Right ventricle myocardium inferior (tissue), 1 donor: ENCODE data around the gene SYNE2. TPM values are rescaled to one million over a fixed set of nuclear protein-coding genes. Genes with fewer than 3 reads are reported as not detected.
"Not testable (repeated sequence)": the region's sequence is repeated elsewhere in the genome, so short reads cannot be mapped to it uniquely, and the experiment has no call there.

Experiments used
- ATAC-seq: fragments of 200-7000 bp; cut with Tn5 transposase; one replicate; pipeline ENCODE4 v1.9.1; 2020; ENCODE audit warnings: mild to moderate bottlenecking, moderate library complexity
- DNase-seq: peaks from one replicate; pipeline ENCODE4 v3.0.0; 2021; ENCODE audit errors: missing footprints
- intact Hi-C: fragments of 100-400 bp; cut with DNase I; formaldehyde crosslinking; loops from one replicate; pipeline ENCODE4 v1.11.0; 2022
- long read RNA-seq: library from polyadenylated mRNA; unstranded; transcript quantifications from one replicate; pipeline ENCODE4 v2.0.0, GENCODE V29; 2021
- total RNA-seq: library from RNA; stranded (reverse); fragmentation: NEBNext Ultra II Directional; extraction: Animal tissue kit (Norgen Biotek cat#: 25700); gene quantifications from one replicate; pipeline ENCODE4 v1.2.1, GENCODE V29; 2021
- donor health status: DM: no; HTN: yes; CAD: no; lungs with severe emphysema.

Gene SYNE2, protein sequence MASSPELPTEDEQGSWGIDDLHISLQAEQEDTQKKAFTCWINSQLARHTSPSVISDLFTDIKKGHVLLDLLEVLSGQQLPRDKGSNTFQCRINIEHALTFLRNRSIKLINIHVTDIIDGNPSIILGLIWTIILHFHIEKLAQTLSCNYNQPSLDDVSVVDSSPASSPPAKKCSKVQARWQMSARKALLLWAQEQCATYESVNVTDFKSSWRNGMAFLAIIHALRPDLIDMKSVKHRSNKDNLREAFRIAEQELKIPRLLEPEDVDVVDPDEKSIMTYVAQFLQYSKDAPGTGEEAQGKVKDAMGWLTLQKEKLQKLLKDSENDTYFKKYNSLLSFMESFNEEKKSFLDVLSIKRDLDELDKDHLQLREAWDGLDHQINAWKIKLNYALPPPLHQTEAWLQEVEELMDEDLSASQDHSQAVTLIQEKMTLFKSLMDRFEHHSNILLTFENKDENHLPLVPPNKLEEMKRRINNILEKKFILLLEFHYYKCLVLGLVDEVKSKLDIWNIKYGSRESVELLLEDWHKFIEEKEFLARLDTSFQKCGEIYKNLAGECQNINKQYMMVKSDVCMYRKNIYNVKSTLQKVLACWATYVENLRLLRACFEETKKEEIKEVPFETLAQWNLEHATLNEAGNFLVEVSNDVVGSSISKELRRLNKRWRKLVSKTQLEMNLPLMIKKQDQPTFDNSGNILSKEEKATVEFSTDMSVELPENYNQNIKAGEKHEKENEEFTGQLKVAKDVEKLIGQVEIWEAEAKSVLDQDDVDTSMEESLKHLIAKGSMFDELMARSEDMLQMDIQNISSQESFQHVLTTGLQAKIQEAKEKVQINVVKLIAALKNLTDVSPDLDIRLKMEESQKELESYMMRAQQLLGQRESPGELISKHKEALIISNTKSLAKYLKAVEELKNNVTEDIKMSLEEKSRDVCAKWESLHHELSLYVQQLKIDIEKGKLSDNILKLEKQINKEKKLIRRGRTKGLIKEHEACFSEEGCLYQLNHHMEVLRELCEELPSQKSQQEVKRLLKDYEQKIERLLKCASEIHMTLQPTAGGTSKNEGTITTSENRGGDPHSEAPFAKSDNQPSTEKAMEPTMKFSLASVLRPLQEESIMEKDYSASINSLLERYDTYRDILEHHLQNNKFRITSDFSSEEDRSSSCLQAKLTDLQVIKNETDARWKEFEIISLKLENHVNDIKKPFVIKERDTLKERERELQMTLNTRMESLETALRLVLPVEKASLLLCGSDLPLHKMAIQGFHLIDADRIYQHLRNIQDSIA (N-terminal part only)
- 191 TPM for total RNA-seq
- long read RNA-seq, partial matches to known transcripts: 42 of 51 reads
- long read RNA-seq, other reads (novel, unspliced or antisense): 5 of 51 reads

GRCh38 chr14:63852817-63853731 lies at the start of gene SYNE2:
SYNE2 (plus strand) TSS chr14:63853004; CDS start chr14:63909149, 56,145 bp downstream.
- intact Hi-C loops: loop anchor here (1.0 to 2.0 kb wide), 2 partner anchors 44 to 99 kb away; no protein-coding TSS in a partner anchor
- peak; percentile 95 for ATAC-seq
- peak; percentile 88 for DNase-seq

DNA sequence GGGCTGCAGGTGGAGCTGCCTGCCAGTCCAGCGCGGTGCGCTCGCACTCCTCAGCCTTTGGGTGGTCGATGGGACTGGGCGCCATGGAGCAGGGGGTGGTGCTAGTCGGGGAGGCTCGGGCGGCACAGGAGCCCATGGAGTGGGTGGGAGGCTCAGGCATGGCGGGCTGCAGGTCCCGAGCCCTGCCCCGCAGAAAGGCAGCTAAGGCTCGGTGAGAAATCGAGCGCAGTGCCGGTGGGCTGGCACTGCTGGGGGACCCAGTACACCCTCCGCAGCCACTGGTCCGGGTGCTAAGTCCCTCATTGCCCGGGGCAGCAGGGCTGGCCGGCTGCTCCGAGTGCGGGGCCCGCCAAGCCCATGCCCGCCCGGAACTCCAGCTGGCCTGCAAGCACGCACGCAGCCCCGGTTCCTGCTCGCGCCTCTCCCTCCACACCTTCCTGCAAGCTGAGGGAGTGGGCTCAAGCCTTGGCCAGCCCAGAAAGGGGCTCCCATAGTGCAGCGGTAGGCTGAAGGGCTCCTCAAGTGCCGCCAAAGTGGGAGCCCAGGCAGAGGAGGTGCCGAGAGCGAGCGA lies 49.5 kb upstream of the SYNE2 start:
- DNase-seq, intact Hi-C loops, ATAC-seq: not testable (repeated sequence)

GRCh38 chr14:63806064-63806463 lies 46.7 kb upstream of the SYNE2 start:
- intact Hi-C loops, ATAC-seq, DNase-seq: not testable (repeated sequence)

DNA sequence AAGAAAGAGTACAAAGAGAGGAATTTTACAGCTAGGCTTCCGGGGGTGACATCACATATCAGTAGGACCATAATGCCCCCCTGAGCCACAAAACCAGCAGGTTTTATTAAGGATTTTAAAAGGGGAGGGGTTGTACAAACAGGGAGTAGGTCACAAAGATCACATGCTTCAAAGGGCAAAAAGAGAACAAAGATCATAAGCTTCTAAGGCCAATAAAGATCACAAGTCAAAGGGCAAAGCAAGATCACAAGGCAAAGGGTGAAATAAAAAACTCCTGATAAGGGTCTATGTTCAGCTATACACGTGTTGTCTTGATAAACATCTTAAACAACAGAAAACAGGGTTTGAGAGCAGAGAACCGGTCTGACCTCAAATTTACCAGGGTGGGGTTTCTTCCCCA lies 41.1 kb upstream of the SYNE2 start:
- intact Hi-C loops, DNase-seq, ATAC-seq: not testable (repeated sequence)

DNA sequence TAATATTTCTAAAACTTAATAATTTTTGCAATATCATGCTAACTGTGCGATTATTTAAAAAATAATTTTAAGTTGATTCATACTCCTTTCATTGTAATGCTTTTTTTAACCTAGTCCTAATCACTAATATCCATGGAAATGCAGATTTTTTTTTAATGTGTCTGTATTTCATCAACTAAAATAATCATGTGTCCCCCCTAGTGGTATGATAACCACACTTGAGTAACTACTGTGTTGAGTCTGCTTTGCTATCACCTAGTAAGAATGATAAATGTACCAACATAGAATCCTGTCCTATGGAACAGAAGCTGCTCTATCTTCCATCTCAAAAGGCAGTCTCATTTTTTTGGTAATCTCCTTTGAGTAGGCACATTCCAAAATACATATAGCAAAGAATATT lies 19.1 kb upstream of the SYNE2 start:
- DNase-seq (no peak), ATAC-seq (no peak)
- intact Hi-C loops: no loop called here

DNA sequence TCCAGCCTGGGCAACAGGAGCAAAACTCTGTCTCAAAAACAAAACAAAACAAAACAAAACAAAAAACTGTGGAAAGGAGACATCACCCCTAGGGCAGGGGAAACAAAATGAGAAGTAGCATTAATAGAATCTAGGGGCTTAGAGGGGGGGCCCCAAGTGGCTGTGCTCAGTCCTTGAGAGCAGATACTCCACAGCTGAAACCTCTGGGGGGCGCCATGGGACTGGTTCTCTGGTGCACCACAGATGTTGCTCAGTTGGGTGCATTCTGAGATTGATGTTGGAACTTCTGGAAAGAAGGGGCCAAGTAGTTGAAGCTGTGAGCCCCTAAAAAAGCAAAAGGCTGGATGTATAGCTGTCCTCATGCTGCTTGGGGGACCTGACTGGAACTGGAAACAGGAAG lies 11.8 kb upstream of the SYNE2 start:
- intact Hi-C loops: no loop called here
- no peak for ATAC-seq
- DNase-seq: no peak

DNA sequence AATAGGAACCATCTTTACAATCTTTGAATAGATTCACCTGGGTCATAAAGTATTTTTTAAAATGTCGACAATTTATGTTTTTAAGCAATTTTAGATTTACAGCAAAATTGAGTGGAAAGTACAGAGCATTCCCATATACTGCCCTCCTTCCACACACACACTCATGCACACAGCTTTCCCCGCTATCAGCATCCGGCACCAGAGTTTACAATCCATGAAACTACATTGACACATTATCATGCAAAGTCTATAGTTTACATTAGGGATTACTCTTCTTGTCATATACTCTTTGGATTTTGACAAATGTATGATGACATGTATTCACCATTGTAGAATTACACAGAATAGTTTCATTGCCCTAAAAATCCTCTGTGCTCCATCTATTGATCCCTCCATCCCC lies 9.0 kb upstream of the SYNE2 start:
- intact Hi-C loops: no loop called here
- DNase-seq (no peak), ATAC-seq (no peak)

DNA sequence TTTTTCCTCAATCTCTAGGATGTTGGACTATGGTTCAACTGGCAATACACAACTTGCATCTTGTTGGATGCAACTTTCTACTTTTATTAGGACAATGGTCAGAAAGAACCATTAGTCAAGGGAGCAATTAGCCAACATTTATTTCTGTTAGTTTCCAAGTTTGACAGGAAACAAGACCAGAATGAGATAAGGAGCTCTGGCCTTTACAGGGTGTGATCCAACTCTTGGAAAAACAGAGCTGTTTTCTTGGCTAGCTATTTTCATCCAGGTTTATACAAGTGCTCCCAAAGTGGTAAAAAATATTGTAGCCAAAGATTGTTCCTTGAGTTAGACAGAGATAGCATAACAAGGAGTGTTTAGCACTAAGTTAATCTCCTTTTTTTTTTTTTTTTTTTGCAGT lies 3.9 kb upstream of the SYNE2 start:
- intact Hi-C loops: no loop called here
- ATAC-seq: no peak
- DNase-seq: no peak

DNA sequence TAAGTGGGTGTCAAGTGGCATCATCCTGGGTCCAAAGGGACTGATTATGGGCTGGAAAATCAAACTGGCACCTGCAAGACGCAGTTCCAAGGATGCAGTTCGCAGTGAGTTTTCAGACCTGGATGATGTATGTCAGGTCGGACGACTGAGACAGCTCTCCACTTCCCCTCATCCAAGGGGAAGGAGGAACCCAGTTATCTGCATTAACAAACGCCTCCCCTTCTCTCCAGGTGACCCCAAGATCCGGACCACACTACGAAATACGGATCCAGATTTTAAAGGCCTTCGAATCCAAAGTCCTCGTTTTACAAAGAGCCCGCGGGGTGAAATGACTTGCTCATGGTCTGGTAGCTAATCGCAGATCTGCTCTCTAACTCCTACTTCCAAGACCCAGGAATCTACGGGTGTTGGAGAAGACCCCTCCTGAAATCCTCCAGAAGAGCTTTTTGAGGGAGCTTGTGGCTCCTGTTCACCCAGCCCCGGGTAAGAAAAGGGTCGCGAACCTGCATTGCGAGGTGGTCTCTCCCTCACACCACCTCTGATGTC lies 460 bp upstream of the SYNE2 start:
- DNase-seq (no peak), ATAC-seq (no peak)
- intact Hi-C loops: loop anchor here (1.0 to 2.0 kb wide), 2 partner anchors 44 to 100 kb away; no protein-coding TSS in a partner anchor

GRCh38 chr14:63853831-63854293 lies 1.1 kb downstream of the SYNE2 start:
- no peak for ATAC-seq
- intact Hi-C loops: loop anchor here (2.0 kb wide), 2 partner anchors 15 to 43 kb away; no protein-coding TSS in a partner anchor
- DNase-seq: no peak

DNA sequence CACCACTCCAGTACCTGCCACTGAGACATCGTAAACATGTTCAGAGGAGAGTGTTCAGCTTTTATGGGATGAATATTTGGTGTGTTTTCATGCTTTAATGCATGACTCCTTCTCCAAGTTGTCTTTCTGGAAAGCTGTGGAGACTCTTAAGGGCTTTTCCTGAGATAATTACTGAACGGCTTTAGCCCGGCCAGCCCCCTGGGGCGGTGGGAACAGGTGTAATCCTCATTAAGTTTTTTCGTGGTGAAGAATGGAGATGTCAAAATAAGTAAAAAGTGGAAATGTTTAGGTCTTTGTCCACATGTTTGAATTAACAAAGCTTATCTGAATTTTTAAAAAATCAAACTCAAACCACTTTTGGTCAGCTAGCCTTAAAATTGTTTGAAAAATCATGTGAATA lies 1.5 kb downstream of the SYNE2 start:
- DNase-seq: no peak
- intact Hi-C loops: loop anchor here (2.0 kb wide), 1 partner anchor 14 kb away; no protein-coding TSS in a partner anchor
- ATAC-seq: no peak

DNA sequence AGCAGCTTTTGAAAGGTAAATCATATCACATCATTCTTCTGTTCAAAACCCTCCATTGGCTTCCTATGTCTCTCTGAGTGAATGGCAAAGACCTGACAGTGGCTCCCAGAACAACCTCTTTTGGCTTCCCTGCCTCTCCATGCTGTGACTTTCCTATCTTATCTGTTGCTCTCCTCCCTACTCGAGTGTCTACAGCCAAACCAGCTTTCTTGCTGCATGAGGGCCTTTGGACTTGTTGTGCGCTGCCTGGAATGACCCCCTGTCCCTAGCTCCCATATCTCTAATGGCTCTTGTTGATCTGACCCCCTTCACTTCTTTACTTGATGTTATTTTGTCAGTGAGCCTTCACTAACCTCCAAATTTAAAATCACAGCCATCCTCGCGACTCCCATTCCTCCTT lies 2.5 kb downstream of the SYNE2 start:
- intact Hi-C loops: loop anchor here (2.0 kb wide), 1 partner anchor 14 kb away; no protein-coding TSS in a partner anchor
- DNase-seq: no peak
- peak; percentile 71 for ATAC-seq

- intact Hi-C loops: no loop called here
- DNase-seq (no peak), ATAC-seq (no peak)
Measured at GRCh38 chr14:63857466-63858030, 4.7 kb downstream of the SYNE2 start.

DNA sequence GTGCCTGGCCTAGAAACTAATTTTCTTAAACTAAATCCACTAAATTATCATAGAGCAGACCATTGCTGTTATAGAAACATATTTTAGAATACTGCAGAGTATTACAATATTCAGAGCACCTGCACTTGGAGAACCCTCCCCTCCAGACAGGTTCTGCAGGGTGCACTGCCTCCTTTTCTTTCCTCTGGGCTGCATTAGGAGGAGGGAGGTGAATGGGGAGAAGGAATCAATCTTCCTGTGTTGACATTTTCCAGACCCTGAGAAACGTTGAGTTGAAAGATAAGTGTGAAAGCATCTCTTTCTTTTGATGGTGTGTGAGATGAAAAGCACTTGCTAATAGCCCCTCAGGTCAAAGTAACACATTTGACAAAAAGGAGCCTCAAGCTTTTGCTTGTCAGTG lies 7.3 kb downstream of the SYNE2 start:
- no peak for DNase-seq
- ATAC-seq: no peak
- intact Hi-C loops: no loop called here

DNA sequence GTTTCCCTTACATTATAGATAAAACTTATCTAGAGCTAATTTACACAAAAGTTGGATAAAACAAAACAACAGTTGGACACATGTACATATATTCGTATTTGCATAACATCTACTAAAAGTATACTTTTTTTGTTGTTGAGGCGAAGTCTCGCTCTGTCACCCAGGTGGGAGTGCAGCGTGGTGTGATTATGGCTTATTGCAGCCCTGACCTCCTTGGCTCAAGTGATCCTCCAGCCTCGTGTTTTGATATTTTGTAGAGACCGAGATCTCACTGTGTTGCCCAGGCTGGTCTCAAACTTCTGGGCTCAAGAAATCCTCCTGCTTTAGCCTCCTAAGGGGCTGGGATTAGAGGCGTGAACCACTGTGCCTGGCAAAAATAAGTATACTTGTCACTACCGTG lies 9.4 kb downstream of the SYNE2 start:
- ATAC-seq (no peak), DNase-seq (no peak)
- intact Hi-C loops: no loop called here

DNA sequence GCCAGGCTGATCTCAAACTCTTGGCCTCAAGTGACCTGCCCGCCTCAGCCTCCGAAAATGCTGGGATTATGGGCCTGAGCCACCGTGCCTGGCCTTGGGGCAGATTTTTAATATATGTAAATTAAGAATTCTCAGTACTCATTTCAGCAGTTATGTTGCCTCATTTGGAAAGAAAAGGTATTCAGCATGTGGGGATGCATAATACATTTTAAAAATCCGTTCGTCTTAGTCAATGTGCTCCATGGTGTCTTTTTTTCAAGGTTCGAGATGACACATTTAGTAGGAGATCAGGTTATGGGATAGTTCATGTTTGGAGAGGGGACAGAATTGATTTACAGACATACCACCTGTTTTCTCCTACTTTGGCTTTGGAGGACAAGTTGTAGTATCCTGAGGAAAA lies 10.2 kb downstream of the SYNE2 start:
- no peak for ATAC-seq
- intact Hi-C loops: no loop called here

More for the DNA sequence above, 10.2 kb downstream of the SYNE2 start:
- no peak for DNase-seq
